NCI-H1436 treated with DMSO at 0.1 percent for 48 hours (cell line): Measurements from ENCODE around the gene PTPRR.
A peak's percentile ranks its signal among the peaks of the same experiment; 100 is the strongest.
"Not testable (repeated sequence)": the region's sequence is repeated elsewhere in the genome, so short reads cannot be mapped to it uniquely, and the experiment has no call there.

Experiments used
- DNase-seq: peaks from one replicate; lab custom pipeline; 2025; lab: John Stamatoyannopoulos, UW

The PTPRR gene

GRCh38 chr12:70747445-70748260, 172.9 kb downstream of the PTPRR start:
- no peak for DNase-seq

GRCh38 chr12:70745048-70745447, 175.5 kb downstream of the PTPRR start:
- DNase-seq, result no peak

GRCh38 chr12:70744178-70744577, 176.4 kb downstream of the PTPRR start:
- DNase-seq, result no peak

GRCh38 chr12:70741256-70741655, 179.3 kb downstream of the PTPRR start:
- no peak for DNase-seq

GRCh38 chr12:70739756-70740155, 180.8 kb downstream of the PTPRR start:
- no peak for DNase-seq

GRCh38 chr12:70736351-70737133, 184.0 kb downstream of the PTPRR start:
- DNase-seq, result no peak

- DNase-seq, result not testable (repeated sequence)
These were observed 185.3 kb downstream of the PTPRR start for GRCh38 chr12:70735197-70735596.

GRCh38 chr12:70733385-70733784, 187.2 kb downstream of the PTPRR start:
- DNase-seq, result peak; percentile 8

- no peak for DNase-seq
These were observed 188.3 kb downstream of the PTPRR start for GRCh38 chr12:70732287-70732686.

GRCh38 chr12:70730675-70731180, 189.8 kb downstream of the PTPRR start:
- no peak for DNase-seq

- DNase-seq, result no peak
These were observed 196.1 kb downstream of the PTPRR start for GRCh38 chr12:70724444-70724843.

- DNase-seq, result no peak
These were observed 197.8 kb downstream of the PTPRR start for GRCh38 chr12:70722584-70723343.

- DNase-seq, result no peak
These were observed 198.7 kb downstream of the PTPRR start for GRCh38 chr12:70721656-70722357.

GRCh38 chr12:70721216-70721615, 199.3 kb downstream of the PTPRR start:
- DNase-seq, result no peak

- no peak for DNase-seq
These were observed 200.7 kb downstream of the PTPRR start for GRCh38 chr12:70719672-70720420.

GRCh38 chr12:70719071-70719470, 201.5 kb downstream of the PTPRR start:
- DNase-seq, result no peak

- DNase-seq, result no peak
These were observed 208.7 kb downstream of the PTPRR start for GRCh38 chr12:70711831-70712230.

GRCh38 chr12:70709022-70709421, 211.5 kb downstream of the PTPRR start:
- DNase-seq, result no peak

GRCh38 chr12:70706611-70707010, 213.9 kb downstream of the PTPRR start:
- DNase-seq, result no peak

- DNase-seq, result no peak
These were observed 222.2 kb downstream of the PTPRR start for GRCh38 chr12:70698345-70698744.
